GM21825 (cell line): ENCODE measurements around the gene NAV2.

Source experiments
- ATAC-seq: cut with Tn5 transposase; IDR thresholded peaks from one replicate; pipeline ENCODE4 v1.9.1; 2021; ENCODE audit warnings: mild to moderate bottlenecking, moderate library complexity; ENCODE audit not compliant: unreplicated experiment

Gene NAV2

DNA sequence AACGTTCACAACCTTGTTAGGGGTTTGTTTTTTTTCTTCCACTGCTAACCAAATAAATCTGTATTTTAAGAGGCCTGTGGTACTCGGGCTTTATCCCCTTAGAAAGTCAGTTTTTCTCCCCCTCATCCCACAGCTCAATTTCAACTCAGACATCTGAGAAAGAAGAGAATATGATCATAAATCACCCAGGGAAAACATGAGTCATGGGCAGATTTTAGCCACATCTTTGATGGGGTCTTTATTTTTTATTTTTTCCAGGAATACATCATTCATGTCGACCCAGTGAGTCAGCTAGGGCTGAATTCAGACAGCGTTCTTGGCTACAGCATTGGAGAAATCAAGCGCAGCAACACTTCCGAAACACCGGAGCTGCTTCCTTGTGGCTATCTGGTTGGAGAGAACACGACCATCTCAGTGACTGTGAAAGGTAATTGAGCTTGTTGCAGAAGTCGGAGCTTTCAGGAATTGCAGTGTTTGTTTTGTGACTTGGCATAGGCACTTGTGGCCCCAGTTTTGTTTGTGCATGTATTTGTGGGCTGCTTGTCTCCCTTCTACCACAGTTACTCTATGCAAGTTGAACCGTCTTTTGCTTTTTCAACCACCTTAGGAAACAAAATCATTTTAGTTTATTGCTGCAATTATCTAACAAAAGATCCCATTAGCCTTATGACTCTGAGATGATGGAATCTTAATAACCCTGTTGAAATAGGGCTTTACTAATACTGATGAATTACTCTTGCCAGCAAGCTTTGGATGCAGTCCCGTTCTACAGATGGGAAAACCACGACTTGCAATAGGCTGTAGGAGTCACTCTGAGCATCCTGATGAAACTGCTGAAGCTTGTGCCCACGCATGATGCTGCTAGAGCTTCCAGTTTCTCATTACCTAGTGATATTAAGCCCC is 384.9 kb downstream of the NAV2 start:
- no peak for ATAC-seq

DNA sequence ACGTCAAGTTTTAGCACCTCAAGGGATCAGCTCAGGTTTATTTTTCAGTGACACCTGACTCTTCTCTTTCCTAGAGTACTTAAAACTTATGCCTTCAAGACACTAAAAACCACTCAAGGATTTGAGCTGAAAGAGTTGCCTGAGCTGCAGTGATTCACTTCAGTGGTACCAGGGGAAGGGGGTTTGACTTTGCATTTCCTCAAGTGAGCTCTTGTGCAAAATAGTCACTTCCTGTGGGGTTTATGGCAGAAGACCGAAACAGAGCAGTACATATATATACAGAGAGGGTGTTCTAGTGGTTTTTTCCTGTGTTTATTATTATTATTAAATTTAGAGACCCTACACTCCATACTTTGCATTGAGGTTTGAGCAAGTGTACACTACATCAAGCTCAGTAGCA is 386.9 kb downstream of the NAV2 start:
- ATAC-seq: no peak

DNA sequence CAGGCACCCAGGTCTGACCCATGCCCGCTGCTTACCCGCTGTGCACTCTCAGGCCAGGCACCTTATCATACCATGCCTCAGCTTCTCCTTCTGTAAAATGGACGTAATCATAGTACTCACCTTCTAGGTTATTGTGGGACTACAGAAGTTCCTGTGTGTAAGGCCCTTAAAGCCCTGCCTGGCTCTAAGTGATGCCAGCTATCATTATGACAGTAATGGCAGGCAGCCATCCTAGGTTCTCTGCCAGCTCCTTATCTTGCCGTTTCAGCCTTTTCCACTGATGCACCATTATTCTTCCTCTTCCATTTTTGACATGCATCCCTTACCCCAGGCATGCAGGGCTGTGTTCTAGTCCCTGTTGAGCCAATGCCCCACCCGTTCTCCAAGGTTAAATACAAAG is 389.8 kb downstream of the NAV2 start:
- ATAC-seq: no peak

DNA sequence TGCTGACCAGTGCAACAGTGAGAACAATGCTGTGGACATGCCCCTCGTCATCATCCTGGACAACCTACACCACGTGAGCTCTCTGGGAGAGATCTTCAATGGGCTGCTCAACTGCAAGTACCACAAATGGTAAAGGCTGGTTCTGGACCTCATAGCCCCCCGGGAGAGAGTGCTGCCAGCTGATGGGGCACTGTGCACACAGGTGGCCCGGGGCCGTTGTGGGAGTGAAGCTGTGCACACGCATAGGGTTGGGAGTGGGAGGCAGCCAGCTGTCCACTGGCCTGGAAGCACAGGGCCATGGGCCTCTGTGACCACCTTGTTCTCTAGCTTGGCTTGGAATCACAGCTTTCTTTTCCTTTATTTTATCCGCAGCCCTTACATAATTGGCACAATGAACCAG is 390.6 kb downstream of the NAV2 start:
- no peak for ATAC-seq

DNA sequence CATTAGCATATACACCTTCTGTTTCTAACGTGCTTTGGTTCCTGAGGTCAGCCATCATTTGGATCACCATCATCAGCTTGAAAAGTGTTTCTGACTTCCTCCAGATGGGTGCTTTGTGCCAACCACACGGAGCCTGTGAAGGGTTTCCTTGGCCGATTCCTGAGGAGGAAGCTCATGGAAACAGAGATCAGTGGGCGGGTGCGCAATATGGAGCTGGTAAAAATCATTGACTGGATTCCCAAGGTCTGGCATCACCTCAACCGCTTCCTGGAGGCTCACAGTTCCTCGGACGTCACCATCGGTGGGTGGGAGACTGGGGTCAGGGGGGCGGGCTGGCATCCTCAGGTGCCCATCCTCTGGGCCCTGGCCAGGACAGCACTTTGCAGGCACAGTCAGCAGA is 392.8 kb downstream of the NAV2 start:
- ATAC-seq: no peak

DNA sequence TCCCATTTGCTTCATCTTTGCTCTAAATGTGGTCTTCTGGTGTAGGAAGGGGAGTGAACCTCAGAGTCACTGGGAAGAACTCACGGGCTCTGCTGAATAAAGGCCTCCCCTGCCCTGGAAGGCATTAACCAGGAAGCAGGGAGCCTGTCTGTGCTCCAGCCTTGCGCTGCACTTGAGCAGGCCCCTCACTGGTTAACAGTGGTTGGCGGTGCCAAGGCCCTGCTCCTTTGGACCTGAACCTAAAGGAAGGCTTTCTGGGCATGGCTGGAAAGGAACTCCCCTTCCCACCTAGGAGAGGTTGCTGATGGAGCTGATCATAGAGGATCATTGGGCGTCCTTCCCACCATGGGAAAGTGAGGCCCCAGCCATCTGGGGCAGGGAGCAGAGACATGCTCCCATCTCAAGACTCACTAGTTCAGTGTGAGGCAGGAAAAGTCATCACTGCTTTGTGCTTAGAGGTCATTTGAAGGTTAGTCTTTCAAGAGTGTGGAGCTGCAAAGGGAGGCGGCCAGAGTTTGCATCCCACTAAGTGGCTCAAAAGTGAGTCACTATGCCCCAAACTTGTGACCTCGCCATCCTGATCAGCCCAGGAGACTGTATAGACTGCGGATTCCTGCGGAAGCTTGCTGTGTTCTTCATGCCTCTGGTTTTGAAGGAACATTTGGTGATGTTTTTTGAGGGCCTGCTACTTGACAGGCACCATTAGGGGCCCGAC is 397.3 kb downstream of the NAV2 start:
- no peak for ATAC-seq

DNA sequence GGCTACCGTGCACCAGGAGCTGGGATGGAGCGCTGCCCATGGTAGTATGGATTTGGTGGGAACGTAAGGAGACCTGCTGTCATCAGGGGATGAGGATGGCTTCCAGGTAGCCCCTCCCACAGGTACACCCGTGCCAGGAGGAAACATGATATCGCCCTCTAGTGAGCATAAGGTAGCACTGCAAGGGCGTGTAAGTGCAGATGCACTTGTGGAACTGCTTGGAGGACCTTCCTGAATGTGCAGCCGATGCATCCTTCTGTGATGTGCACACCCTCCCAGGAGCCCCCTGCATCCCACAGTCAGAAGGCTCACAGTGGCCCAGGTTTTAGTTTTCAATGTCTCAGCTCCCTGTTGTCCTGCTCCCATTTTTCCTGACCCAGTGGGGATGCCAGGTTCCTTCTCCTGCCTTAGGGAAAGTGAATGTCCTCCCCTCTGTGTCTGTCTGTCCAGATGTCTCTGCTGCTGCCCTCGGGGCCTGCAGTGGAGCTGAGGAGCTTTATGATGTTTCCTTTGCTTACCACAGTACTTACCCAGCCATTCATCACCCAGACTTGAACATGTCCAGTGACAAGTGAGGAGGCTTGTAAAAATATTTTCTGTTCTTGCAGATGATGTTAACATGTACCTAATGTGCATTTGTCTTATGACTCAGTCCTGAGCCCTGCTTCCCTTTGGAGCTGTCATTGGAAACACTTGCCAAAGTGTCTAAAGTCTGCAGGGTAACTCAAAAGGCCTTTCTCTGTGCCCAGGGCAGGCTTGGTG is 398.5 kb downstream of the NAV2 start:
- peak; percentile 92 for ATAC-seq

DNA sequence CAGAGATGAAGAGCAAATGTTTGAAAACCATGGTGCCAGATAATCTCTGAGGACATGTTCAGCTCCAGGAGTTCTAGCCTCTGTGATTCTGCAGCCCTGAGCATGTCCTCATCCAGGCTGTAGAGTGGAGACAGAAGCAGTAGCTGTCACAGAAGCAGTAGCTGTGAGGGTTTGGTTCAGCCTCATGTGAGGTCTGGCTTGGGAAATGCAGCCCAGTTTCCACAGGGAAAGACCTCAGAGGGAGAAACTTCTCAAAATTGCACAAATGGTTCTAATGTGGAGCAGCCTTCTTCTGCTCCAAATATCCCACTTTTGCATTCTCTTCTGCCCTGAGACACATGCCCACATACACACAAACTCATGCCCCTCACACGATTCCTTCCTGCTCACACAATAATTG is 399.2 kb downstream of the NAV2 start:
- no peak for ATAC-seq

DNA sequence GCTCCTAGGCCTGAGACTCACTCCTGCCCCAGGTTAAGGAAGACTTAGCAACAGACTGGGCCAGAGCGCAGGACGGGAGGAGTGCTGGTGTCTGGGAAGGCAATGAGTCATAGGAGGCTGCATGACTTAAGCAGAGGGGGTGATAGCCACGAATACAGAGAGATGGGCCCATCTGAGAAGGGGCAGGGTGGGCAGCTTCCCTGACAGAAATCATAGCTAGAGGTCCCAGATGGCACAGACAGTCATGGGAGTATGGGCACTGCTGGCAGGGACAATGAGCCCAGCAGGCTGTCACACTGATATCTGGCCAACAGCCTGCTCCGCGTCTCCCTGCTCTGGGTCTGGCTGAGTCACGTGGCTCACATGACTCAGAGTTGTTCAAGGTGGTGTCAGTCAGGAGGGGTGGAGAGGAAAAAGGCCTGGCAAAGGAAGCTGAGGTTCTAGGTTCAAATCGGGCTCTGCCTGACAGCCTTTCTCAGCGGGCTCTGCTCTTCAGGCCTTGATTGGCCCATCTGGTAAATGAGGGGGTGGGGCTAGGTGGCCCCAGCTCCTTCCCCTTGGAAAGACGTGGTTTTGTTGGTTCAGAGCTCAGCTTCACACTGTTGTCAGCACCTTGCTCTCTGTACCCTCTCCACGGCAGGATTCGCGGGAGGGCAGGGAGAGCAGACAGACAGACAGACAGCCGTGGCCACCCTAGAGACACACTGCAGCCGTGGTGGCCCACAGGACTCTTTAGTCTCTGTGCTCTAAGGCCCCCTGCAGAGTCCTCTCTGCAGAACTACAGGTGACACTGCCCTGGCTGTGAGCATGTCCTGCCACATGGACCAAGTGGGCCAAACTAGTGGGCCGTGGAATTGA is 399.9 kb downstream of the NAV2 start:
- no peak for ATAC-seq

DNA sequence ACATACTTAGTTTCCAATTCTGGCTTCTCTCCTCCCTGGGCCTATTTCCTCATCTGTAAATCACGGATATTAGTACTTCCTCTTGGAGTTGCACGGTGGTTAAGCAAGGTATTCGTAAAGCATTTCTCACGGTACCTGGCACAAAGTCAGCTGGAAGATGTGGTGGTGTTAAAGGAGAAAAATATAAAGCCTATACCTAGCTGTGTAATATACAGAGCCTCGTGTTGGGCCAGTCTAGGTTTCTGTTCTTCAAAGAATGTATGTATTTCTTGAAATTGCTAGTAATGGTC is 400.5 kb downstream of the NAV2 start:
- ATAC-seq: no peak

DNA sequence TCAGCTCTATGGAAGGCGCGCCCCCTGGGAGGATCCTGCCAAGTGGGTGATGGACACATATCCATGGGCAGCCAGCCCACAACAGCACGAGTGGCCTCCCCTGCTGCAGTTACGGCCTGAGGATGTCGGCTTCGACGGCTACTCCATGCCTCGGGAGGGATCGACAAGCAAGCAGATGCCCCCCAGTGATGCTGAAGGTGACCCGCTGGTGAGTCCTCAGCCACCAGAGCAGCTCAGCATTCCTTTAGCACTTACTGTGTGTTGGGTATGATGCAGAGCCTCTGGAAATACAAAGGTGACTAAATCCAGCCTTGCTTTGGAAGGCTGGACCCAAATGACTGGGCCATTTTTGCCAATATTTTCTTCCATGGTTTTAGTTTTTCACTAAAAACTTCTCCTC is 402.0 kb downstream of the NAV2 start:
- no peak for ATAC-seq

DNA sequence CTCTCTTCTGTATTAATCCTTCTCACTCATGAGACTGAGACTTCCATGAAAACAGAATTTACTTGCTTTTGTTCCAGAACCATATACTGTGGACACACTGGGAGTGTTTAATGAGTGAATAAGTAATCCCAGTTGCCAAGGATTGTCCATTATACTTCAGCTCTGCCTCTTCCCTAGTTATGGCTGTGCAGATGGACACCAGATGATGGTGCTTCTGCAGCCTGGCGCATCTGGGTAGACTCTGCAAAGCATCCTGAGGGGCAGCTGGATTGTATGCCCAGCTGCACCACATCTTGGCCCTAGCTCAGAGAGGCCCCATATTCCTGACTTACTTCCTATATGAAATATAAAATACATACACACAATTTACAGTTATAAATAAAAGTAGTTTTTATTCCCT is 404.2 kb downstream of the NAV2 start:
- ATAC-seq: no peak

DNA sequence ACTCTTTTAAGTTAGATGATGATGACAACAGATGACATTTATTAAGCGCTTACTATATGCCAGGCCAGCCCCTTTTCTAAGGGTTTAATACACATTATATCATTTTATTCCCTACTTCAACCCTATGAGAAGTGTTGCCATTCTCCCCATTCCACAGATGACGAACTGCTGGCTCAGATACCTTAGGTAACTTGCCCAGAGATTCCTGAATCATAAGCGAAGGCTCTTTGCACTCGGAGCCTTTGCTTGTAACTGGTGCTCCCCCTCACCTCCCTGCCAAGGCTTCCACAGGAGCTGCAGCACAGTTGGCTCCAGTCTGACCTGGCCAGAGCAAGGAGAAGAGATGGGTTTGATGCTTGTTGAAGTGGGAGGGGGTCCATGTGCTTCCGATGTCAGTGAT is 404.7 kb downstream of the NAV2 start:
- ATAC-seq: no peak

DNA sequence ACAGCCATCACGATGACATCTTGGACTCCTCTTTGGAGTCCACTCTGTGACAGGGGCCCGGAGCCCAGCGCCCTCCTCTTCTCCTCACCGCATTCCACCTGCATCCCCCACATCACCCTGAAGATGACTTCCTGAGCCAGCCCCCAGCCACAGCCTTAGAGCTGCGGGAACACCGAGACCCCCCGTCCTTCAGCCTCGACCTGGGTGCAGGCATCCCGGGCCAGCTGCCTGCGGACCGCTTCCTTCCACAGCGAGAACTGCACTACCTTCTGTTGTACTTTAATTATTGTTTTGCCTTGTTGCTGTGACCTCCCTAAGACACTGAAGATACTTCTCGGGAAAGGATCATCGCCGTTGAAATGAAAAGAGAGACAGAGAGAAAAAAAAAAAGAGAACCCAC is 405.6 kb downstream of the NAV2 start:
- ATAC-seq: no peak

DNA sequence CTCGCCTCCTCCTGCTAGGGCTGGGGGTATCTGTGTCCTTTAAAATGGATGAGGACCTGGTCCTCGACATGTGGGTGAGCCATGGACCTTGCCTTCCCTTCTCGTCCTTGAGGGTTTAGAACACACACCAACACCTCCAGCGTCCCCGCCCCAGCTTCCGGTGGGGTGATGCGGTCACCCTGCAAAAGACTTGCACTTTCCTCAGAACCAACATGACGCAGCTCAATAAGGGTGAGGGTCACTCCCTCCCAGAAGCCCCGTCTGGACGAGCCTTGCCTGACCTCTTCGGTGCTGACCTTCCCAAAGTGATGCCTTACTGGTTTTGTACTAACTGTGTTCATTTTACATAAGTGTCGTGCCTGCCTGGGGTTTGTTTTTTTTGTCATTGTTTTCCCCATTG is 406.7 kb downstream of the NAV2 start:
- ATAC-seq: no peak

DNA sequence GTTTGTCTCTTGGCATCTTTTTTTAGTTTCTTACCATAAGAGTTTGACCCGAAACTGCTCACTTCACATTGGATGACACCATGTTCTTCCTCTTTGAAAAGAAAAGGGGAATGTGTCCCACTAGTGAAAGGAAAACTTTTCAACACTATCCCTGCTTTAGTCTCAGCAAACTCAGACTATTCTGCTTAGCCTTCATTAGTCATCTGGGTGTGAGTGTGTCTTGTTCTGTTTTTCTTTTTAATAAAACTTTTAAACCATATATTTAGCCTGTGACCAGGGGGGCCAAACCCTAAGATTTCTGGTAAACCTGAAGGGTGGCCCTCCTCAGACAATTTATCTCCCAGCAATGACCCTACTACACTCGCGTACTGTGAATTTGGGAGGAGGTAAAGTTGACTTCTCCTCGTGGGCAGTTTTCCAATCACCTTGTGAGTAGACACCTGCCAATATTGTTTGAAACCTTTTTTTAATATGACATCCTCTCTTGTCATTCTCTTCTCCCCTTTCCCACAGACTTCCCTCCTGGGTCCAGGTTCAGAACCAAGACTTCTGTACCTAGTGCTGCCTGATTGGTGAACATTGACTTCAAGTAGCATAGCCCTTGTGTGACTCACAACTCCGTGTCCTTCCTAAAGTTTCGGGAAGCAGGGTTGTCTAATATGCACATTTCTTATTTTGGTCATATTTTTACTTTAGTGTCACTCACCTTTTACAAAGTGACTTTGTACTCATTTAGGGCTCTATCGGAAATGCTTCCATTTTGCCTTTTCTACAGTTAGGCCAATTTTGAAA is 407.7 kb downstream of the NAV2 start:
- ATAC-seq: no peak

DNA sequence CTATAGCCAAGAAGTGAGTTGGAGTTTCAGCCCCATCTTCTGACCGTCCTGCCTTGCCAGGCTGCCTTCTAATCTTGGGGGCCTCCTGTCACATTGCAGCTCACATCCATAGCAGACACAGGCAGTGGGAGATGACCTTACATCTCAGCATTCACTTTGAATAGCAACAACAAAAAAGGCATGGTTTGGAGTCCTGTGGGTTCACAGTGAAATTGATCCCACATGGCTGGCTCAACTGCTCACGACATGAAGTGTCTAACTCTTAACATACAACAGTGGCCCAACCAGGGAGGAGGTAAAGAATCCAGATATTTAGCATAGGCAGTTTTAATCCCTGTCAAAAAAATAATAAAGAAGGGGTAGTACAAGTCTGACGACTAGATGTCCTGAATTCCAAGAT is 409.5 kb downstream of the NAV2 start:
- no peak for ATAC-seq

DNA sequence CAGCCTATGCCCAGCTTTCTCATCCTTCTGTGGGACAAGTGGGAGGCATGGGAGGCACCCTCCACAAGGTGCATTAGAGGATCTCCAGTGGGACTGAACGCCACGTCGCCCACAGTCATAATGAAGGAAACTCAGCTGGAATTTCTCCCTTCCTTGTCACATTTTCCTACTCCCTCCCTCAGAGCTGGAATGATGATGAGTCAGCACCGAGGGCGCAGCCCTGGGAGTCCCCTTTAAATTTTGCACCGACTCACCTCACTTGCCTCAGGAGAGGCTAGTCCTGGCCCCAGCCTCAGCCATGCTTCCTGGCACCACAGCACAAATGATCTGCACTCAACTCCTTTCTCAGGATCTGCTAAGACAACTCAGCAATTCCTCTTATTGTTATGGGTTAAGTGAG is 413.3 kb downstream of the NAV2 start:
- ATAC-seq: no peak

DNA sequence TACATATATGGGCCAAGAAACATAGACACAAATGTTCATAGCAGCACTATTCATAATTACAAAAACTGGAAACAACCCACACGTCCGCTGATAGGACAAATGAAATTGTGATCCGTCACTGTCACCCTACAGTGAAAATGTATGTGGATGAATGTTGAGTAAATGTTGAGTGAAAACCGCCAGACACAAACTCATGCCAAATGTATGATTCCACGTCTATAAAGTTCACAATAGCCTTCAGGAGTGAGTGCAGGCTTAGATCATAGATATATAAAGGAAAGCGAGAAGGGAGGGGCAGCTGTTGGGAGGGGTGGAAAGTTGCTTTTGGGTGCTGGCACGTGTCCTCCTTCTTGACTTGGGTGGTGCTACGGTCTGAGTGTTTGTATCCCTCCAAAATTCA is 414.1 kb downstream of the NAV2 start:
- ATAC-seq: no peak
